GM19043 (cell line): ENCODE measurements around the gene BMP8A.
"Not testable (repeated sequence)": the region's sequence is repeated elsewhere in the genome, so short reads cannot be mapped to it uniquely, and the experiment has no call there.

Experiments
- ATAC-seq: cut with Tn5 transposase; IDR thresholded peaks from one replicate; pipeline ENCODE4 v1.9.1; 2021; ENCODE audit warnings: low read depth; ENCODE audit not compliant: unreplicated experiment

The BMP8A gene

GRCh38 chr1:39481289-39481688 lies 10.1 kb upstream of the BMP8A start:
- no peak for ATAC-seq

GRCh38 chr1:39483276-39483675 lies 8.2 kb upstream of the BMP8A start:
- no peak for ATAC-seq

GRCh38 chr1:39484564-39484963 lies 6.9 kb upstream of the BMP8A start:
- ATAC-seq: no peak

- ATAC-seq: no peak
Measured at GRCh38 chr1:39485046-39485803, 6.2 kb upstream of the BMP8A start.

- ATAC-seq: no peak
Measured at GRCh38 chr1:39488012-39488545, 3.4 kb upstream of the BMP8A start.

GRCh38 chr1:39488793-39489566 lies 2.5 kb upstream of the BMP8A start:
- ATAC-seq: no peak

- ATAC-seq: no peak
Measured at GRCh38 chr1:39489567-39490239, 1.7 kb upstream of the BMP8A start.

GRCh38 chr1:39490596-39491145 lies 765 bp upstream of the BMP8A start:
- no peak for ATAC-seq

GRCh38 chr1:39492118-39493042 lies 944 bp downstream of the BMP8A start:
- ATAC-seq: not testable (repeated sequence)

- not testable (repeated sequence) for ATAC-seq
Measured at GRCh38 chr1:39493043-39493810, 1.8 kb downstream of the BMP8A start.

- ATAC-seq: no peak
Measured at GRCh38 chr1:39494671-39495410, 3.4 kb downstream of the BMP8A start.

GRCh38 chr1:39496520-39496919 lies 5.1 kb downstream of the BMP8A start:
- ATAC-seq: not testable (repeated sequence)

- ATAC-seq: no peak
Measured at GRCh38 chr1:39497585-39497984, 6.1 kb downstream of the BMP8A start.

GRCh38 chr1:39498096-39498710 lies 6.8 kb downstream of the BMP8A start:
- not testable (repeated sequence) for ATAC-seq

GRCh38 chr1:39498821-39499220 lies 7.4 kb downstream of the BMP8A start:
- ATAC-seq: not testable (repeated sequence)

- ATAC-seq: no peak
Measured at GRCh38 chr1:39499668-39500067, 8.2 kb downstream of the BMP8A start.

GRCh38 chr1:39500862-39501389 lies 9.5 kb downstream of the BMP8A start:
- no peak for ATAC-seq

GRCh38 chr1:39501666-39502065 lies 10.2 kb downstream of the BMP8A start:
- ATAC-seq: no peak
